A549 treated with dexamethasone at 1 μM for 4 hours (cell line): Measurements from ENCODE around the gene ARHGAP25. TPM values are rescaled to one million over a fixed set of nuclear protein-coding genes. Genes with fewer than 3 reads are reported as not detected.

Experiments used
- total RNA-seq: library from RNA; stranded (reverse); fragments of 200-300 nt; extraction: Qiagen RNA extraction; gene quantifications from 5 replicates; pipeline ENCODE4 v1.2.3, GENCODE V29; 2022

Gene ARHGAP25, protein sequence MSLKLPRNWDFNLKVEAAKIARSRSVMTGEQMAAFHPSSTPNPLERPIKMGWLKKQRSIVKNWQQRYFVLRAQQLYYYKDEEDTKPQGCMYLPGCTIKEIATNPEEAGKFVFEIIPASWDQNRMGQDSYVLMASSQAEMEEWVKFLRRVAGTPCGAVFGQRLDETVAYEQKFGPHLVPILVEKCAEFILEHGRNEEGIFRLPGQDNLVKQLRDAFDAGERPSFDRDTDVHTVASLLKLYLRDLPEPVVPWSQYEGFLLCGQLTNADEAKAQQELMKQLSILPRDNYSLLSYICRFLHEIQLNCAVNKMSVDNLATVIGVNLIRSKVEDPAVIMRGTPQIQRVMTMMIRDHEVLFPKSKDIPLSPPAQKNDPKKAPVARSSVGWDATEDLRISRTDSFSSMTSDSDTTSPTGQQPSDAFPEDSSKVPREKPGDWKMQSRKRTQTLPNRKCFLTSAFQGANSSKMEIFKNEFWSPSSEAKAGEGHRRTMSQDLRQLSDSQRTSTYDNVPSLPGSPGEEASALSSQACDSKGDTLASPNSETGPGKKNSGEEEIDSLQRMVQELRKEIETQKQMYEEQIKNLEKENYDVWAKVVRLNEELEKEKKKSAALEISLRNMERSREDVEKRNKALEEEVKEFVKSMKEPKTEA
- 0.11 to 0.47 TPM (median 0.37 TPM) in 5 replicates for total RNA-seq

DNA sequence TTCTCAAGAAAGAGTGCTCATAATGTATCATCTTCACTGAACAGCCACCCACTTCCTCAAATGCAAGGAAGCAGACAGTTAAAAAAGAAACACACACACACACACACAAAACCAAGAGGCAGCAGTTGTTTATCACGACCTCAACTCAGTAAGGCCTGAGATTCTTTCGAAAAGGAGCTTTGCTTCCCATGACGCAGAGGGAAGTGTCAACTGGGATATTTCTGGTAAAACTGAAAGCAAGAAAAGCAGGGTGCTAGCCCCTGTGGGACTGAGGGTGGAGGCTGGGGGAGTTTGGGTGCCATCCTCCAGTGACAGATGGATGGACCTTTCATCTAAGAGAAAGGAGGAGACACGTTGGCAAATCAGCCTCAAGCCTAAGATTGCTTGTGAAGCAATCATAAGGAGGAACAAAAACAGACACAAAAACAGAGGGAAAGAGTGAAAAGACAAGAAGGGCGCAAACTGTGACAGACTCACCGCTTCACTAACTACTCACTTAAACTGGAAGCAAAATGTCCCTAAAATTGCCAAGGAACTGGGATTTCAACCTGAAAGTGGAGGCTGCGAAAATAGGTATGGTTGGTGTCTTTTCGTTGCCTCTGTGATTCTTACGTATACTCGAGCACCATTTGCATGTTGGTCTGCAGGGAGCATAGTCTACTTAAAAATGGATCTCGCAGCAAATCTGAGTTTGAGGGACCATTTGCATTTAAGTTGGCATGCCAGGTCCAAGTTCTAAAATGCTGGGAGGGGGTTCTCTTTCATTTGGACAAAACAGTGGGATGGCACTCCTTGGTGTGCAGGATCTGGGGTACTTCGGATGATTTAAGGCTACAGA, at the start of gene ARHGAP25:
Gene ARHGAP25, plus strand, starts transcription at position 124 of the 838 bp plus-strand sequence. Its CDS starts 389 bp downstream, at position 513.

DNA sequence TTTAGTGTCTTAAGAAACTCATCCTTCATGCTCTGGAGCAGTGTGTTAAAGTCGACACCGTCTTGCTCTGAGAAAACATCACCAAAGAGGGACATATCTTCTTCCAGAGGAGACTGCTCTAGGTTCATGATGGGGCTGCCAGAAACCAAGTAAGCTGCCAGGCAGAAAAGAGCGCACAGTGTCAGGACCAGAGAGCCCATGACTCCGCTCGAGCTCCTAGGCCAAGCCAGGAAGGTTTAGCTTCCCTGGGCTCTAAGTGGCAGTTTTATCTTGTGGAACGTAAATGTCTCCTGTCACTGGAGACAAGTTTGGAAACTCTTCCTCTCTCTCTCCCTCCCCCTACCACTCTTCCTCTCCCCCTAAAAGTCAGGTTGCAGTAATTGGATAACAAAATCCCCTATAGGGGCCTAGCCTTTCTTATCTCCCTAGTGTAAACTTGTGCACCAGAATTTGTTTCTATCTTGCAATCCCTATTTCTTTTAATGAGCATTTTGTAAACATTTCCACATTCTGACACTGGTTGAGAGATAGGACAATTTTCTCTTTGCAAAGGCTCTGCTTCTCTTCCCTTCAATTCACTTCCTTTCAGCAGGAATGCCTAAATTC, 136.7 kb downstream of the ARHGAP25 start, which contains the start of gene BMP10:
Gene BMP10, minus strand, starts transcription at position 239 of the 606 bp plus-strand sequence. Its CDS starts 39 bp downstream, at position 200.

Other genes starting within 250 kb of the ARHGAP25 start
- gene PROKR1, start 91.2 kb upstream of the ARHGAP25 start, total RNA-seq: 0.01 to 0.05 TPM (median 0.04 TPM) in 3 of 5 replicates, not detected in the others
- gene BMP10, start 136.6 kb downstream of the ARHGAP25 start, total RNA-seq: not detected in 5 replicates
- gene GKN2, start 218.1 kb downstream of the ARHGAP25 start, total RNA-seq: 1.5 to 2.9 TPM (median 2.0 TPM) in 5 replicates
- 0.24 to 0.56 TPM (median 0.41 TPM) in 5 replicates for gene GKN1, start 239.8 kb downstream of the ARHGAP25 start, total RNA-seq